Activated naive CD8-positive, alpha-beta T cell treated with anti-CD3 and anti-CD28 coated beads for 36 hours (primary cell): ENCODE results near the gene ZNF296. TPM values are rescaled to one million over a fixed set of nuclear protein-coding genes. Genes with fewer than 3 reads are reported as not detected.

ENCODE experiments used
- DNase-seq: peaks from one replicate; pipeline ENCODE4 v3.0.0; 2021
- H3K27ac Mint-ChIP-seq: one replicate; pipeline ENCODE4 v1.8.0; 2022; ENCODE audit warnings: mild to moderate bottlenecking, moderate library complexity, mixed read lengths
- H3K27me3 Mint-ChIP-seq: one replicate; pipeline ENCODE4 v1.8.0; 2022; ENCODE audit warnings: mild to moderate bottlenecking, mixed read lengths
- H3K36me3 Mint-ChIP-seq: one replicate; pipeline ENCODE4 v1.8.0; 2021; ENCODE audit warnings: mild to moderate bottlenecking, mixed read lengths
- H3K4me1 Mint-ChIP-seq: one replicate; pipeline ENCODE4 v1.8.0; 2021; ENCODE audit warnings: mixed read lengths
- H3K4me3 Mint-ChIP-seq: one replicate; pipeline ENCODE4 v1.8.0; 2022; ENCODE audit warnings: mild to moderate bottlenecking, moderate library complexity, mixed read lengths
- H3K9me3 Mint-ChIP-seq: one replicate; pipeline ENCODE4 v1.8.0; 2022; ENCODE audit warnings: mixed read lengths
- total RNA-seq, 2 experiments: library from RNA; stranded (reverse); gene quantifications; one replicate each; pipeline ENCODE4 v1.2.3, GENCODE V29; 2021

The ZNF296 gene
- total RNA-seq, 2 experiments from 2014 or later, result 5.4 to 6.3 TPM

DNA sequence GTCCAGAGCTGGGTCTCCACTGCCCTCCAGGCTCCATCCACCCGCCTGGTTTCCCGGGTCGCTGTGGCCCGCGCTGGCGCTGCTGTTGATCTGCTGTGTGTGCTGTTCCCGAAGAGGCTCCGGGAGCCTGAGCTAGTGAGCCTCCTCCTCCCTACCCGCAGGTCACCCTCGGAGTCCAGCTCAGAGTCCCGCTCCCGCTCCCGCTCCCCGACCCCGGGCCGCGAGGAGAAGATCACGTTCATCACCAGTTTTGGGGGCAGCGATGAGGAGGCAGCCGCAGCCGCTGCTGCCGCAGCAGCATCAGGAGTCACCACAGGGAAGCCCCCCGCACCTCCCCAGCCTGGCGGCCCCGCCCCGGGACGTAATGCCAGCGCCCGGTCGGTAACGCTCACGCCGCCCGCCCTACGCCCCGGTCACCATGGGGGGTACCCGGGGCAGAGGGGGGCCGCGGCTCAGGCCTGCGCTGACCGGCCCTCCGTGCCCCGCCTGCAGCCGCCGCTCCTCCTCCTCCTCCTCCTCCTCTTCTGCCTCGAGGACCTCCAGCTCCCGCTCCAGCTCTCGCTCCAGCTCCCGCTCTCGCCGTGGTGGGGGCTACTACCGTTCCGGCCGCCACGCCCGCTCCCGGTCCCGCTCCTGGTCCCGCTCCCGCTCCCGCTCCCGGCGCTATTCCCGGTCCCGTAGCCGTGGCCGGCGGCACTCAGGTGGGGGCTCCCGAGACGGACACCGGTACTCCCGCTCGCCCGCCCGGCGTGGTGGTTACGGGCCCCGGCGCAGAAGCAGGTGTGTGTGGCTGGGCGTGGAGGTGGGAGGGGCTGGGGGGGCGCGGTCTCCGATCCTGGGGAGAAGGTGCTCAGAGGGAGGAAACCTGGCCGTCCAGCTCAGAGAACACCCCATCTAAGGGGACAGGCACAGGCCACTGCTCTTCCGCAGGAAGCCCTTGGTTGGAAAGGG lies 12.2 kb downstream of the ZNF296 start:
- H3K36me3 Mint-ChIP-seq, result peaks cover 18% of the 10 kb centered on the region
- no peaks in the 10 kb centered on the region for H3K9me3 Mint-ChIP-seq
- no peak overlapping the region for H3K27ac Mint-ChIP-seq
- H3K4me1 Mint-ChIP-seq, result peaks cover 2% of the 10 kb centered on the region
- H3K27me3 Mint-ChIP-seq, result no peaks in the 10 kb centered on the region
- no peak overlapping the region for H3K4me3 Mint-ChIP-seq
- DNase-seq, result no peak

DNA sequence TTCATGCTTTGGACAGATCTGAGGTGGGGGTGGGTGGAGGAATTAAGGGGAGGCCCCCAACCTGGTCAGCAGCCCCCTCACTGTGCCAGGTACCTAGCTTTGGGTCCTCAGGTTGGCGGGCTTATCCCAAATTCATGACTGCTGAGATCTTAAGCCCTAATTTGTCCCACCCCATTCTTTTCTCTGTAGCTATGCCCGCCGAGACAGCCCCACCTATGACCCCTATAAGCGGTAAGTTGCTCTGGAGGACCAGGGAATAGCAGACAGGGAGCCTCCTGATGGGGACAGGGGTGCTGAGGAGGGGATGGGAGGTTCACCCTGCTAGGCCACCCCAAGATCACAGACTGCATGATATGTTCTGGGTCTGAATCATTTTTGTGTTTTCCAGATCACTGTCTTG lies 14.3 kb downstream of the ZNF296 start:
- no peaks in the 10 kb centered on the region for H3K27me3 Mint-ChIP-seq
- peaks cover 2% of the 10 kb centered on the region for H3K4me1 Mint-ChIP-seq
- no peaks in the 10 kb centered on the region for H3K9me3 Mint-ChIP-seq
- no peak overlapping the region for H3K4me3 Mint-ChIP-seq
- no peak for DNase-seq
- H3K27ac Mint-ChIP-seq, result no peak overlapping the region
- peaks cover 26% of the 10 kb centered on the region for H3K36me3 Mint-ChIP-seq

DNA sequence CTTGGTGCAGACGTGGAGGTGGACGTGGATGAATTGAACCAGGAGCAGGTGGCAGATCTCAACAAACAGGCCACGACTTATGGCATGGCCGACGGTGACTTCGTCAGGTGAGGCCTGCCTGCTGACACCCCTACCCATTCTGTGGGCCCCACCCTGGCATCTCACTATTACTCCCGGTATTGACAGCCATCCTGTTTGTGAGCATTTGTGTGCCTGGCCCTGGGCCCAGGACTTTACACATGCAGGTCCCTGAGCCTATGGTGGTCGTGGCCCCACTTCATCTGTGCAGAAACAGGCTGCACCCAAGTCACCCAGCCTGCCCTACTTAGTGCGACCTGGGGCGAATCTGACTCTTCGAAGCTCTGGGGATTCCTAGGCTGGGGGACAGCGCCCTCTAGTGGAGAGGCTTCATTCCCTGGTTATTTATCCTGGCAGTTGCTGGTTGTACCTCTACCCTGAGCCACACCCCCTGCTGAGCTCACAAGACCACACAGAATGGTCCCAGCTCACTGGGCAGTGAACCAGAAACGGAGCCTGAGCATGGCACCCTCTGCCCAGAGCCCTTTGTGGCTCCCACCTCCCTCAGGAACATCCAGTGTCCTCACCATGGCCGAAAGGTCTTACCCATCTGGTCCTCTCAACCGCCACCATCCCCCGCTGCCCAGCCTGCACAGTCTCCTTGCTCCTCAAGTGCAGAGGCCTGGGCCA lies 16.9 kb downstream of the ZNF296 start:
- Mint-ChIP-seq H3K27me3 (no peaks in the 10 kb centered on the region), H3K4me3 (no peak overlapping the region), H3K4me1 (peaks cover 2% of the 10 kb centered on the region), H3K9me3 (no peaks in the 10 kb centered on the region), H3K36me3 (peaks cover 23% of the 10 kb centered on the region), H3K27ac (no peak overlapping the region)
- DNase-seq, result peak; percentile 77

DNA sequence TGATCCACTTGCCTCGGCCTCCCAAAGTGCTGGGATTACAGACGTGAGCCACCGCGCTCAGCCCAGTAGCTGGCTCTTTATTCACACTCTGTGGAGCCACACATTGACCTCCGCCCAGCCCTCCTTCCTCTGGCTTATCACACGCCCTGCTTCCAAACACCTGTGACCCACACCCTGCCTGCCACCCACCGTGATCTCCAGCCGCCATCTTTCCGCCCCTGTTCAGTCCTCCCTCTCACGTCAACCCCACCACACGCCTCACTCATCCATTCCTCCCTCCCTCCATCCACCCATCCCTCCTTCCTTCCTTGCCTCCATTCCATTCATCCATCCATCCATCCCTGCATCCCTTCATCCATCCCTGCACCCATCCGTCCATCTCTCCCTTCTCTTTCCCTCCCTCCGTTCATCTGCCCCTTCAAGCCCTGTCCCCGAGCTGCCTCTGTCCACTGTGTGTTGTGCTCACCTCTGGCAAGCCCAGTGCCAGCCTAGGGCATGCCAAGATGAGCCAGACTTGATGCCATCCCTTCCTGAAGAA lies 17.6 kb downstream of the ZNF296 start:
- H3K27me3 Mint-ChIP-seq, result no peaks in the 10 kb centered on the region
- no peak overlapping the region for H3K4me3 Mint-ChIP-seq
- H3K36me3 Mint-ChIP-seq, result peaks cover 24% of the 10 kb centered on the region
- peak overlapping the region; percentile 61 for H3K27ac Mint-ChIP-seq
- peaks cover 2% of the 10 kb centered on the region for H3K4me1 Mint-ChIP-seq
- no peak for DNase-seq
- no peaks in the 10 kb centered on the region for H3K9me3 Mint-ChIP-seq

DNA sequence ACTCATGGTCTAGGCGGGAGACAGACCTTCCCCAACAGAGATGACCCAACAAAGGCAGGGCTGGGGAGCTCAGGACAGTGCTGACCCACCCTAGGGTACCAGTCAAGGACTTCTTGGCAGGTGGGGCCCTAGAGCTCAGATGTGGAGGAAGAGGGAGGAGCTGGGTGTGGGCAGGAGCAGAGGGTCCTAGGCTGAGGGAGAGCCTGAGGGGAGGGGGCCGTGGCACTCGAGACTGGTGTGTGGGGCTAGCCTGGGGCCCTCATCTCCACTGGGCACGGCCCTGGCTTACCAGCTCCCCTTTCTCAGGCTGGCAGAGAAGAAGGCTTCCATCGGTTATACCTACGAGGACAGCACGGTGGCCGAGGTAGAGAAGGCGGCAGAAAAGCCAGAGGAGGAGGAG lies 18.8 kb downstream of the ZNF296 start:
- Mint-ChIP-seq H3K4me1 (peaks cover 2% of the 10 kb centered on the region), H3K36me3 (peaks cover 26% of the 10 kb centered on the region), H3K9me3 (no peaks in the 10 kb centered on the region), H3K27ac (no peak overlapping the region), H3K4me3 (no peak overlapping the region), H3K27me3 (no peaks in the 10 kb centered on the region)
- no peak for DNase-seq

DNA sequence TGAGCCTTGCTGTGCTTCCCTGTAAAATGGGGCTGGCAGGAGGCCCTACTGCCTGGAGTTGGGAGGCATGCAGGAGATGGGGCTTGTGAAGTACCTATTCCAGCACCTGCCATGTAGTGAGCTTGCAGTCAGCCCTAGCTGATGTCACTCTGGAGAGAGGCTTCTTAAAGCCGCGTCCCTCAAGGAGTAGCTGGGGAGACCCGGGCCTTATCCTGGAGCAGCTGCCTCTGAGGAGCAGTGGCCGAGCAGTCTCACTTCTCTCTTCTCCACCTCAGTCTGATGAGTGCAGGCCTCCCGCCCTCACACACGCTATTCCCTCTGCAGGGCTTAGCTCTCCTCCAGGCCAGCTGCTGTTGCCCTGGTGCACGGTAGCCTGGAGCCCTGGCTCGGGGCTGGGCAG lies 19.4 kb downstream of the ZNF296 start:
- Mint-ChIP-seq H3K4me1 (peaks cover 5% of the 10 kb centered on the region), H3K4me3 (no peak overlapping the region), H3K27me3 (no peaks in the 10 kb centered on the region), H3K27ac (peak overlapping the region; percentile 25), H3K36me3 (peaks cover 31% of the 10 kb centered on the region), H3K9me3 (no peaks in the 10 kb centered on the region)
- no peak for DNase-seq

DNA sequence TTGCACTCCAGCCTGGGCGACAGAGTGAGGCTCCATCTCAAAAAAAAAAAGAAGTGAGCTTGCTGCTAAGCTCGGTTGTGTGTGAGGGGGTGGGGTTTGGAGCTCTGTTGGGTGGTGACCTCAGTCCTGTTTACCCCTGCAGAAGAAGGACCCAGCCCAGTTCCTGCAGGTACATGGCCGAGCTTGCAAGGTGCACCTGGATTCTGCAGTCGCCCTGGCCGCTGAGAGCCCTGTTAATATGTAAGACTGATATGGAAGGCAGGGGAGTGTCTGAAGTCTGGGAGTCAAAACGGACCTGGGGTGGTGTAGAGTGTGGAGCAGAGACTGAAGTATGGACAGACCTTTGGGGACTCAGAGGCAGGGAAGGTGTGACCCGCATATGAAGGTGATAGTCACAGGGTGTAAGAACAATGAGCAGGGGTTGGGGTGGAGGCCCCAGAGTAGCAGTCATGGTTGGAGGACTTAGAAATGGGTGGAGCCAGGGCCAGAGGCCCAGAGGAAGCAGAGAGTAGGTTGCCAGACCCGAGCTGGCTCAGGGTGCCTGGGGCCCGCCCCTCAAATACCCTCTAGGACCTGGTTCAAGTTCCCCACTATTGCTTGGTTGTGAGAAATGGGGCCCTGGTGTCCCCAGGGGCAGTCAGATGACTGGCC lies 24.2 kb downstream of the ZNF296 start:
- Mint-ChIP-seq H3K4me1 (peaks cover 15% of the 10 kb centered on the region), H3K4me3 (no peak overlapping the region), H3K27me3 (no peaks in the 10 kb centered on the region), H3K9me3 (no peaks in the 10 kb centered on the region), H3K36me3 (peaks cover 16% of the 10 kb centered on the region), H3K27ac (peak overlapping the region; percentile 78)
- no peak for DNase-seq

DNA sequence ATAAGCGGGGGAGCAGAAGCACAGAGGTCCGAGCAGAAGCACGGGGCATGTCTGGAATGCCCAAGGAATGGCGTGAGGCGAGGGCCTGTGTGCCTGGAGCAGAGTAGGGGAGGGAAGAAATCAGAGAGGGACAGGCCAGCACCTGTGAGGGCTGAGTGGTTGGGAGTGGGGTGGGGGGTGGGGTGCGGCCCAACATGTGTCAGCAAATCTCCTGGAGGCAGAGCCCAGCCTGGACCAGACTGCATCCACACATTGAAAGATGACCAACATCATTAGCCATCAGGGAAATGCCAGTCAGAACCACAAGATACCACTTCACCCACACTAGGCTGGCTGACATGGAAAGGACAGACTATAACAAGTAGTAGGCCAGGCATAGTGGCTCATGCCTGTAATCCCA lies 26.2 kb downstream of the ZNF296 start:
- peak overlapping the region; percentile 58 for H3K27ac Mint-ChIP-seq

DNA sequence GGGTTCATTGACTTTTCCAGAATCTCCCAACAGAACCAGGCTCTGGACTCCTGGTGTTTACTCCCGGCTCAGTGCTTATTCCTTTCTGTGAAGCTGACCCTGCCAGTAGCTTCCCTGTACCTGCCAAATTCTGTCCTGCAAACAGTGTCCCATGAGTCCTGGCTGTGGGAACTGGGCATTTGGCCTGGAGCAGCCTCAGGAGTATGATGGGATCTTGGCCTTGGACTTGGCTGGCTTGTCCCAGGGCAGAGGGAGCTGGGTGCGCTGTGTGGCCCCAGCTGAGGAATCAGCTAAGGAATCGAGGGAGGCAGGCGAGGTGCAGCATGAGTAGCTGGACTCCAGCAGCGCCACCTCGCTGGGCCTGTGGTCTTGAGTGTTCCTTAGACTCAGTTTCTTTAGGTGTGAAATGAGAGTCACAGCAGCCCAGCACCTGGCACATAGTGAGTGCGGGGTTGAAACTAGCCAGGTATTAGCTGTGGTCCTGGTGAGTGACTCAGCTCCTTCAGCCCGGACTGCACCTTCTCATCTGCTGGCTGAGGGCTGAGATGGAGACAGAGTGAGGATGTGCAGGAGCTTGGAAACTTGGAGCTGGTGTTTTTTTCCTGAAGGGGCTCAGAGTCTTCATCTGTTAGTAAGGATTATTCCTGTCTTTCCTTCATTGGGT lies 27.1 kb downstream of the ZNF296 start:
- peaks cover 26% of the 10 kb centered on the region for H3K36me3 Mint-ChIP-seq
- peak overlapping the region; percentile 58 for H3K27ac Mint-ChIP-seq
- no peaks in the 10 kb centered on the region for H3K9me3 Mint-ChIP-seq
- no peaks in the 10 kb centered on the region for H3K27me3 Mint-ChIP-seq
- H3K4me3 Mint-ChIP-seq, result no peak overlapping the region
- DNase-seq, result no peak
- peaks cover 31% of the 10 kb centered on the region for H3K4me1 Mint-ChIP-seq

More for the DNA sequence above, 26.2 kb downstream of the ZNF296 start:
- H3K9me3 Mint-ChIP-seq, result no peaks in the 10 kb centered on the region
- no peak overlapping the region for H3K4me3 Mint-ChIP-seq
- no peak for DNase-seq
- peaks cover 31% of the 10 kb centered on the region for H3K4me1 Mint-ChIP-seq
- no peaks in the 10 kb centered on the region for H3K27me3 Mint-ChIP-seq
- H3K36me3 Mint-ChIP-seq, result peaks cover 26% of the 10 kb centered on the region

DNA sequence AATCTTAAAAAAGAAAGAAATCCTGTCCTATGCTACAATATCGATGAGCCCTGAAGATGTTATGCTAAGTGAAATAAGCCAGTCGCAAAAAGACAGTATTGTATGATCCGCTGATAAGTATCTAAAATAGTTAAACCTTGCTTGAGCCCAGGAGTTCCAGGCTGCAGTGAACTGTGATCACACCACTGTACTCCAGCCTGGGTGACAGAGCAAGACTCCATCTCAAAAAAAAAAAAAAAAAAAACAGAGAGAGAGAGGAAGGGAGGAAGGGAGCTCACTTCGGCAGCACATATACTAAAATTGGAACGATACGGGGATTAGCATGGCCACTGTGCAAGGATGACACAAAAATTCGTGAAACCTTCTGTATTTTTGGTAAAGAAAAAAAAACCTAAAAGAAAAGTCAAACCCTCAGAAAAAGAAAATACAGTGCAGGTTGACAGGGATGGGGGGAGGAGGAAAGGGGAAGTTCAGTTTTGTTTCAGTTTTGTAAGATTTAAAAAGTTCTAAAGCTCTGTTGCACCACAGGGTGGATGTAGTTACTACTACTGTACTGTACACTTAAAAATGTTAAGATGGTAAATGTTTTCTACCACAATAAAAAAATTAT lies 29.0 kb downstream of the ZNF296 start:
- Mint-ChIP-seq H3K27me3 (no peaks in the 10 kb centered on the region), H3K27ac (peak overlapping the region; percentile 47), H3K36me3 (peaks cover 18% of the 10 kb centered on the region), H3K9me3 (no peaks in the 10 kb centered on the region), H3K4me3 (peak overlapping the region; percentile 40), H3K4me1 (peaks cover 31% of the 10 kb centered on the region)
- DNase-seq, result no peak

DNA sequence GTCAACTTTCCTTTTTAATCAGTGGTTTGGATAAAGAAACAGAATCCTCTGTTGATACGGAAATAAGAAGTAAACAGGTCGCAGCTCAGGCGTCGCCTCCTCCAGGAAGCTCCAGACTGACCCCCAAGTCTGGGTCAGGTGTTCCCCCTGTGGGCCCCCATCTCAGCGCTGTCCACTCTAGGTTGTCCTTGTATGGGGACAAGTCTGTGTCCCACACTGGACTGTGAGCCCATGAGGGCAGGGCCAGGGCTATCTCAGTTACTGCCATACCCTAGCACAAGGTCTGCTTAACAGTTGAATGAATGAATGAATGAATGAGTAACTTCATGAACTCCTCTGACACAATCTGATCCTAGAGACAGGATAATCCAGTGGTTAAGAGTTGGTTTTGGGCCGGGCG lies 29.9 kb downstream of the ZNF296 start:
- peaks cover 22% of the 10 kb centered on the region for H3K36me3 Mint-ChIP-seq
- H3K9me3 Mint-ChIP-seq, result no peaks in the 10 kb centered on the region
- H3K4me3 Mint-ChIP-seq, result no peak overlapping the region
- DNase-seq, result no peak
- peak overlapping the region; percentile 20 for H3K27ac Mint-ChIP-seq
- peaks cover 37% of the 10 kb centered on the region for H3K4me1 Mint-ChIP-seq
- no peaks in the 10 kb centered on the region for H3K27me3 Mint-ChIP-seq

DNA sequence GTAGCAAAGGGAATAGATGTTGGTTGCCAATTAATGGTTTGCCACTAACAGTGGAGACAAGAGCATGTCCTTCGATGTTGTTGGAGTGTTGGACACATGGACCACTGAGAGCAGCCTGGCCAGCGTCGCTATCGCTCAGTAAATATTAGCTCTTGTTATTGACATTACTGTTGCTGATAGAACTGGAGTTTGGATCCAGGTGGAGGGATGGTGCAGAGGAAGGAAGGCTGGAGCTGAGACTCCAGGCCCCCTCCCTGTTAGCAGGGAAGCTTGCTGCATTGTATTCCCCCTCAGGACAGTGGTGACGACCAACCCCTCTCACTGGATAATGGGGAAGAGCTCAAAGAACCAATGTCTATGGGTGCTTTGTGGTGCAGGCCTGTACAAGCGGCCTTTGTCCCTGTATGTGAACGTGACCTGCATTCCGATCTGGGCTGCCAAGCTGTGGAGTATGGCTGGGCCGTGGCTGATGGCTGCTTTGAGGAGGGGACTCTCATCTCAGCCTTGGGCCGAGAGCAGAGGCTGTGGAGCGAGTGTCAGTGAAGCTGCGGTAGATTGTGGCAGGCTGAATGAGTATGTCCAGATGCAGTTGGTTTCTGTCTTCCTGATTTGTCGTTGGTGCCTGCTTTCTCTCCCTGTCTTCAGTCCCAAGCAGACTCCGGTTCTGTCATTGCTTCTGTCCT lies 30.5 kb downstream of the ZNF296 start:
- Mint-ChIP-seq H3K27me3 (no peaks in the 10 kb centered on the region), H3K36me3 (peaks cover 25% of the 10 kb centered on the region), H3K9me3 (no peaks in the 10 kb centered on the region), H3K4me1 (peaks cover 40% of the 10 kb centered on the region), H3K27ac (peak overlapping the region; percentile 48), H3K4me3 (no peak overlapping the region)
- no peak for DNase-seq

DNA sequence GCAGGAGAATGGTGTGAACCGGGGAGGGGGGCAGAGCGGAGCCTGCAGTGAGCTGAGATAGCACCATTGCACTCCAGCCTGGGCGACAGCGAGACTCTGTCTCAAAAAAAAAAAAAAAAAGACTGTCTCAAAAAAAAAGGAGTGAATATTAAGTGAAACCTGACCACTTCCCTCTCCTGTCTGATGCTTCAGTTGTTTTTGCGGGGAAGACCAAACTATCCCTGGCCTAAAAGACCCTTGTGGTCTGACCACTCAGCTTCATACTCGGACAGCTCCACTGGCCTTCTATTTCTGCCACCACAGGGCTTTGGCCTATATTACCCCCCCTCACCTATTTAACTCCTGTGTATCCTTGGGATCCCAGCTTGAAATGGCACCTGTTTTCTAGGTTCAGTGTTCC lies 35.2 kb downstream of the ZNF296 start:
- DNase-seq, result no peak
- H3K4me1 Mint-ChIP-seq, result peaks cover 36% of the 10 kb centered on the region
- no peaks in the 10 kb centered on the region for H3K9me3 Mint-ChIP-seq
- H3K27me3 Mint-ChIP-seq, result no peaks in the 10 kb centered on the region
- H3K27ac Mint-ChIP-seq, result no peak overlapping the region
- peak overlapping the region; percentile 27 for H3K4me3 Mint-ChIP-seq
- peaks cover 30% of the 10 kb centered on the region for H3K36me3 Mint-ChIP-seq
